Activated naive CD4-positive, alpha-beta T cell (primary cell): Measurements from ENCODE around the gene PRDM5.

Source experiments
- DNase-seq, 4 experiments: peaks; one replicate each; lab custom pipeline; 2025; lab: John Stamatoyannopoulos, UW

The PRDM5 gene

GRCh38 chr4:120819805-120820437, 102.6 kb downstream of the PRDM5 start:
- no peak for DNase-seq

- no peak for DNase-seq
Observed at GRCh38 chr4:120816296-120816965, 106.1 kb downstream of the PRDM5 start.

GRCh38 chr4:120815361-120815760, 107.2 kb downstream of the PRDM5 start:
- no peak for DNase-seq

- DNase-seq = no peak
Observed at GRCh38 chr4:120814886-120815285, 107.6 kb downstream of the PRDM5 start.

GRCh38 chr4:120812216-120812615, 110.3 kb downstream of the PRDM5 start:
- DNase-seq = no peak

GRCh38 chr4:120809518-120809917, 113.0 kb downstream of the PRDM5 start:
- DNase-seq = no peak

GRCh38 chr4:120808475-120809141, 113.9 kb downstream of the PRDM5 start:
- no peak for DNase-seq

- no peak for DNase-seq
Observed at GRCh38 chr4:120801137-120801758, 121.3 kb downstream of the PRDM5 start.

- DNase-seq = no peak
Observed at GRCh38 chr4:120798570-120798969, 124.0 kb downstream of the PRDM5 start.

- DNase-seq = no peak
Observed at GRCh38 chr4:120796271-120796670, 126.3 kb downstream of the PRDM5 start.

- DNase-seq = no peak
Observed at GRCh38 chr4:120785202-120785601, 137.3 kb downstream of the PRDM5 start.

GRCh38 chr4:120777459-120777858, 145.1 kb downstream of the PRDM5 start:
- DNase-seq = no peak

- DNase-seq = no peak
Observed at GRCh38 chr4:120775431-120775830, 147.1 kb downstream of the PRDM5 start.

- no peak for DNase-seq
Observed at GRCh38 chr4:120773641-120774040, 148.9 kb downstream of the PRDM5 start.

- no peak for DNase-seq
Observed at GRCh38 chr4:120771907-120772306, 150.6 kb downstream of the PRDM5 start.

GRCh38 chr4:120770897-120771296, 151.6 kb downstream of the PRDM5 start:
- DNase-seq = no peak

- no peak for DNase-seq
Observed at GRCh38 chr4:120769227-120769626, 153.3 kb downstream of the PRDM5 start.

GRCh38 chr4:120765260-120765680, 157.3 kb downstream of the PRDM5 start:
- DNase-seq = no peak

- DNase-seq = no peak
Observed at GRCh38 chr4:120763650-120764049, 158.9 kb downstream of the PRDM5 start.

GRCh38 chr4:120761070-120761469, 161.5 kb downstream of the PRDM5 start:
- no peak for DNase-seq

GRCh38 chr4:120760047-120760446, 162.5 kb downstream of the PRDM5 start:
- DNase-seq = no peak

- DNase-seq = no peak
Observed at GRCh38 chr4:120755864-120756263, 166.7 kb downstream of the PRDM5 start.

GRCh38 chr4:120754590-120754989, 167.9 kb downstream of the PRDM5 start:
- no peak for DNase-seq
